H1 (cell line): ENCODE data around the gene ZNF813. TPM values are rescaled to one million over a fixed set of nuclear protein-coding genes. Genes with fewer than 3 reads are reported as not detected.

ENCODE experiments used
- CTCF ChIA-PET: fragments of 300-600 bp; sonication (Branson Sonifier 250); formaldehyde crosslinking; loops from one replicate; lab custom pipeline; 2021; ENCODE audit not compliant: partially characterized antibody; lab: Charles Lee
- POLR2A ChIA-PET: fragments of 300-600 bp; sonication (Branson Sonifier 250); formaldehyde crosslinking; loops from one replicate; lab custom pipeline; 2021; ENCODE audit warnings: inconsistent platforms; ENCODE audit not compliant: partially characterized antibody; lab: Charles Lee
- DNase-seq, 2 experiments: peaks; one replicate each; pipeline versions ENCODE4 v3.0.0 to v3.0.0-alpha.2; 2010 to 2022; ENCODE audit warnings: low spot score in 2 of 2, low read depth in 1 of 2, mixed read lengths in 1 of 2
- FAIRE-seq: peaks from 2 replicates; lab custom pipeline; 2011; peaks lifted over from hg19 to GRCh38; lab: Jason Lieb, UNC
- H2AFZ ChIP-seq: 2 replicates; pipeline ENCODE4 v1.8.1; 2012; ENCODE audit warnings: low read length, inconsistent platforms
- H2AK5ac ChIP-seq: 2 replicates; pipeline ENCODE4 v1.6.1; 2013; ENCODE audit warnings: low read depth, low read length
- H2BK120ac ChIP-seq: replicated peaks from 2 replicates; pipeline ENCODE3; 2013; ENCODE audit warnings: low read depth, low read length, inconsistent platforms
- H2BK12ac ChIP-seq: 2 replicates; pipeline ENCODE4 v1.6.1; 2013; ENCODE audit warnings: low read depth, low read length
- H2BK15ac ChIP-seq: 2 replicates; pipeline ENCODE4 v1.6.1; 2013; ENCODE audit warnings: low read length
- H2BK20ac ChIP-seq: 2 replicates; pipeline ENCODE4 v1.6.1; 2013; ENCODE audit warnings: low read length
- H2BK5ac ChIP-seq: 2 replicates; pipeline ENCODE4 v1.6.1; 2013; ENCODE audit warnings: low read depth, low read length
- H3K14ac ChIP-seq: 2 replicates; pipeline ENCODE4 v1.6.1; 2013; ENCODE audit warnings: inconsistent platforms; ENCODE audit not compliant: insufficient read length
- H3K18ac ChIP-seq: 2 replicates; pipeline ENCODE4 v1.6.1; 2013; ENCODE audit warnings: low read length; ENCODE audit errors: extremely low read depth
- H3K23ac ChIP-seq: 2 replicates; pipeline ENCODE4 v1.6.1; 2013; ENCODE audit warnings: inconsistent platforms; ENCODE audit not compliant: insufficient read length
- H3K23me2 ChIP-seq: 2 replicates; pipeline ENCODE4 v1.6.1; 2013; ENCODE audit warnings: low read depth, low read length
- H3K27ac ChIP-seq: 2 replicates; pipeline ENCODE4 v1.6.1; 2011; ENCODE audit warnings: low read depth, low read length, inconsistent platforms
- H3K27me3 ChIP-seq, 4 experiments: replicated peaks in 1 of 4; 1 replicate in 1 of 4; 2 replicates in 3 of 4; pipeline versions ENCODE4 v1.6.1 to v1.8.1; 2011 to 2013; ENCODE audit warnings: low read length in 3 of 4, mild to moderate bottlenecking in 3 of 4, inconsistent platforms in 2 of 4, mixed read lengths in 2 of 4, moderate library complexity in 1 of 4; ENCODE audit not compliant: control insufficient read depth in 3 of 4, insufficient read depth in 3 of 4; ENCODE audit errors: extremely low read depth in 1 of 4
- H3K36me3 ChIP-seq, 4 experiments: 2 replicates each; pipeline versions ENCODE4 v1.6.1 to v1.8.1; 2011 to 2013; ENCODE audit warnings: mild to moderate bottlenecking in 4 of 4, low read length in 3 of 4, moderate library complexity in 2 of 4, control low read depth in 1 of 4, inconsistent platforms in 1 of 4; ENCODE audit not compliant: insufficient read depth in 4 of 4, control insufficient read depth in 2 of 4
- H3K4ac ChIP-seq: replicated peaks from 2 replicates; pipeline ENCODE3; 2013; ENCODE audit warnings: low read length, low read depth, mixed read lengths, inconsistent platforms; ENCODE audit not compliant: insufficient read length
- H3K4me1 ChIP-seq, 4 experiments: replicated peaks in 1 of 4; 1 replicate in 1 of 4; 2 replicates in 3 of 4; pipeline versions ENCODE4 v1.6.1 to v1.8.1; 2011 to 2013; ENCODE audit warnings: low read length in 3 of 4, inconsistent platforms in 2 of 4, mixed read lengths in 1 of 4; ENCODE audit not compliant: insufficient read depth in 4 of 4, control insufficient read depth in 3 of 4
- H3K4me2 ChIP-seq, 2 experiments: 2 replicates each; pipeline versions ENCODE4 v1.6.1 to v1.8.1; 2011 to 2013; ENCODE audit warnings: low read depth in 2 of 2, low read length in 2 of 2, control low read depth in 1 of 2, inconsistent platforms in 1 of 2, mild to moderate bottlenecking in 1 of 2; ENCODE audit not compliant: insufficient read depth in 1 of 2
- H3K4me3 ChIP-seq, 4 experiments: fragments of 200-600, 300-600 bp in 1 of 4; sonication (generic), shearing (Covaris generic), sonication (Bioruptor Twin) in 1 of 4; 2 replicates each; pipeline versions ENCODE4 v1.5.1 to v1.8.1; 2011 to 2016; ENCODE audit warnings: low read length in 4 of 4, low read depth in 3 of 4, control low read depth in 2 of 4, inconsistent platforms in 2 of 4, mild to moderate bottlenecking in 2 of 4, mixed read lengths in 1 of 4, moderate library complexity in 1 of 4; ENCODE audit not compliant: insufficient read depth in 2 of 4; ENCODE audit errors: extremely low read depth in 1 of 4
- H3K56ac ChIP-seq: replicated peaks from 2 replicates; pipeline ENCODE3; 2013; ENCODE audit warnings: low read depth, mild to moderate bottlenecking, mixed read lengths, low read length, inconsistent platforms; ENCODE audit not compliant: insufficient read length
- H3K79me1 ChIP-seq: 2 replicates; pipeline ENCODE4 v1.6.1; 2013; ENCODE audit warnings: low read depth, low read length, control low read depth
- H3K79me2 ChIP-seq, 2 experiments: 2 replicates each; pipeline versions ENCODE4 v1.6.1 to v1.8.1; 2012 to 2013; ENCODE audit warnings: low read length in 2 of 2, mild to moderate bottlenecking in 2 of 2, inconsistent platforms in 1 of 2; ENCODE audit not compliant: insufficient read depth in 2 of 2, control insufficient read depth in 1 of 2
- H3K9ac ChIP-seq, 4 experiments: replicated peaks in 1 of 4; 1 replicate in 1 of 4; 2 replicates in 3 of 4; pipeline versions ENCODE4 v1.6.1 to v1.8.1; 2011 to 2013; ENCODE audit warnings: low read depth in 3 of 4, low read length in 3 of 4, control low read depth in 2 of 4, mild to moderate bottlenecking in 2 of 4, moderate library complexity in 2 of 4, inconsistent platforms in 1 of 4; ENCODE audit errors: extremely low read depth in 1 of 4
- H3K9me3 ChIP-seq, 2 experiments: 2 replicates each; pipeline versions ENCODE4 v1.6.1 to v1.8.1; 2012 to 2013; ENCODE audit warnings: mild to moderate bottlenecking in 2 of 2, moderate library complexity in 2 of 2, control low read depth in 1 of 2, inconsistent platforms in 1 of 2, low read depth in 1 of 2, low read length in 1 of 2, mixed read lengths in 1 of 2; ENCODE audit not compliant: insufficient read depth in 2 of 2
- H4K20me1 ChIP-seq, 2 experiments: replicated peaks in 1 of 2; 2 replicates each; pipeline versions ENCODE3 to v1.8.1; 2011 to 2013; ENCODE audit warnings: inconsistent platforms in 2 of 2, low read length in 2 of 2, mild to moderate bottlenecking in 1 of 2; ENCODE audit not compliant: insufficient read depth in 2 of 2, control insufficient read depth in 1 of 2
- H4K5ac ChIP-seq: 2 replicates; pipeline ENCODE4 v1.6.1; 2013; ENCODE audit warnings: low read length, low read depth, mixed read lengths, inconsistent platforms; ENCODE audit not compliant: insufficient read length
- H4K8ac ChIP-seq: 2 replicates; pipeline ENCODE4 v1.8.0; 2013; ENCODE audit warnings: mild to moderate bottlenecking, moderate library complexity, low read length, inconsistent platforms; ENCODE audit not compliant: insufficient read depth; ENCODE audit errors: extremely low read depth
- H4K91ac ChIP-seq: replicated peaks from 2 replicates; pipeline ENCODE3; 2013; ENCODE audit warnings: low read length, mixed read lengths, inconsistent platforms; ENCODE audit not compliant: insufficient read length
- BACH1 ChIP-seq: IDR thresholded peaks from 2 replicates; pipeline ENCODE4 v1.6.1; 2012; ENCODE audit warnings: low read length, improper control_type of control experiment
- NANOG ChIP-seq: IDR thresholded peaks from 2 replicates; pipeline ENCODE4 v1.6.1; 2011; ENCODE audit warnings: low read length, low read depth, mild to moderate bottlenecking, inconsistent platforms; ENCODE audit not compliant: insufficient read depth, poor library complexity, severe bottlenecking
- SIRT6 ChIP-seq: IDR thresholded peaks from one replicate; pipeline ENCODE4 v1.7.1; 2012; ENCODE audit warnings: low read length, inconsistent platforms
- TAF7 ChIP-seq: optimal IDR thresholded peaks from 2 replicates; pipeline ENCODE3; 2011; ENCODE audit warnings: low read depth, mild to moderate bottlenecking, inconsistent platforms, low read length, moderate library complexity, borderline replicate concordance
- WGBS, 2 experiments: shearing (Covaris generic) in 1 of 2; methylation state at CpG; one replicate each; pipeline versions ENCODE4 v1.1.6 to v1.1.7; 2013 to 2015; ENCODE audit warnings: low lambda C conversion rate in 2 of 2, mixed read lengths in 2 of 2, inconsistent platforms in 1 of 2, low coverage in 1 of 2, missing lambda C conversion rate in 1 of 2; ENCODE audit not compliant: insufficient replicate concordance in 2 of 2, insufficient coverage in 1 of 2, insufficient read length in 1 of 2; ENCODE audit errors: extremely low coverage in 1 of 2, missing lambda C conversion rate in 1 of 2; 5-methylcytosine and 5-hydroxymethylcytosine counted together
- polyA plus RNA-seq, 7 experiments: library from polyadenylated mRNA; depleted of rRNA in 3 of 7; stranded (reverse) in 5 of 7; unstranded in 2 of 7; fragments of >200 nt in 5 of 7; fragments of 200-250 nt in 2 of 7; gene quantifications; 1 replicate in 5 of 7; 2 replicates in 1 of 7; 4 replicates in 1 of 7; pipeline versions ENCODE4 v1.2.1 to v1.2.3, GENCODE V29; 2011 to 2013; ENCODE audit warnings: missing spikeins in 2 of 7, mixed read lengths in 2 of 7
- total RNA-seq: library from RNA; stranded (reverse); fragmentation: NEBNext Ultra II Directional; extraction: Animal tissue kit (Norgen Biotek cat#: 25700); gene quantifications from 2 replicates; pipeline ENCODE4 v1.2.1, GENCODE V29; 2021

The ZNF813 gene
- total and polyA plus RNA-seq, 2 of the 8 experiments (the other 6 are each of a cell fraction or from before 2014, with no cell fraction given), result 2.9 to 22.1 TPM

DNA sequence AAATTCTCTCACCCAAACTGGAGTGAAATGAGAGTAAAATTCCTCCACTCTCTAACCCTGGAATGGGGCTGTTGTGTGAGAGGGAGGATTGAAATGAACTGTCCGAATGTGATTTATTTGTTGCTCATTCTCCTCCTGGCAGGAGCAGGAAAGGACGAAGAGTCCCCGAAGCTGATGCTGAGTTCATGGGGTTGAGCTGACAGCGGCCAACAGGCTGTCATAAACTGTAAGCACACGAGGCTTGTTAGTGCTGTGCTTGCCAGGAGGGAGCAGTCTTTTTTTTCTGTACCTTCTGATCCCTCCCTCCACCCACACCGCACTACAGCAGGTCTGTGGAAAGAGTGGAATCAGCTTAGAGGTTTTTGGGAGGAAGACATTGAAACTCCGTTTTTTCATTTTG is 37.4 kb downstream of the ZNF813 start:
- Histone ChIP-seq H4K91ac (no peak overlapping the region), H4K8ac (no peak overlapping the region), H4K5ac (no peak overlapping the region), H3K4me1 (peaks cover 0 to 4% (median 1%) of the 10 kb centered on the region in 4 experiments; a peak in 2 of 7 replicates), H3K4me2 (peak overlapping the region; percentile 1 to 78; a peak in 1 of 4 replicates), H2BK15ac (no peak overlapping the region), H3K9me3 (no peaks in the 10 kb centered on the region), H3K23me2 (no peaks in the 10 kb centered on the region; the same call in 1 of the 2 replicates), H3K27me3 (no peaks in the 10 kb centered on the region), H2BK5ac (no peak overlapping the region; the same call in 1 of the 2 replicates), H2AFZ (no peak overlapping the region), H3K27ac (no peak overlapping the region), H4K20me1 (no peaks in the 10 kb centered on the region), H2BK120ac (no peak overlapping the region), H2BK12ac (peak overlapping the region; percentile 39; the same call in 1 of the 2 replicates), H3K4me3 (no peak overlapping the region; a peak in 1 of 8 replicates), H3K23ac (no peak overlapping the region), H3K9ac (no peak overlapping the region; a peak in 1 of 7 replicates), H3K36me3 (no peaks in the 10 kb centered on the region), H2AK5ac (no peak overlapping the region), H3K14ac (no peak overlapping the region), H3K4ac (no peak overlapping the region), H2BK20ac (no peak overlapping the region), H3K79me2 (no peaks in the 10 kb centered on the region), H3K18ac (no peak overlapping the region), H3K56ac (no peak overlapping the region), H3K79me1 (no peaks in the 10 kb centered on the region)
- no peak for FAIRE-seq
- 89% methylated on average over 7 of the region's 7 CpGs; no CpG with 5 or more reads in 1 of the 2 experiments for WGBS, 2 experiments
- CTCF ChIA-PET, result interaction anchor here (0.5 to 1.5 kb wide), 5 partner anchors 12 to 245 kb away, joined by 3 to 4 read pairs (median 3); no protein-coding TSS in a partner anchor
- POLR2A ChIA-PET, result interaction anchor here (0.7 kb wide), 1 partner anchor 259 kb away, joined by 3 read pairs; no protein-coding TSS in a partner anchor
- TF ChIP-seq SIRT6, result no peak
- TF ChIP-seq NANOG, result no peak
- no peak for TF ChIP-seq TAF7
- TF ChIP-seq BACH1, result no peak
- DNase-seq, result no peak
